Effector memory CD8-positive, alpha-beta T cell (primary cell): Measurements from ENCODE around the gene HOXB6.

Experiments used
- ATAC-seq: fragments of 150-1000 bp; cut with Tn5 transposase; replicated peaks from 2 replicates; pipeline ENCODE4 v1.10.0; 2021; ENCODE audit warnings: mild to moderate bottlenecking, moderate library complexity
- DNase-seq, 3 experiments: peaks; one replicate each; pipeline ENCODE4 v3.0.0; 2021
- H3K27ac Mint-ChIP-seq, 2 donors: one replicate each; pipeline ENCODE4 v1.8.0; 2022; ENCODE audit warnings: mild to moderate bottlenecking in 2 of 2, mixed read lengths in 2 of 2, moderate library complexity in 2 of 2
- H3K27me3 Mint-ChIP-seq, 2 donors: one replicate each; pipeline ENCODE4 v1.8.0; 2022; ENCODE audit warnings: mixed read lengths in 2 of 2
- H3K36me3 Mint-ChIP-seq: one replicate; pipeline ENCODE4 v1.8.0; 2022; ENCODE audit warnings: mild to moderate bottlenecking, moderate library complexity, mixed read lengths; ENCODE audit not compliant: insufficient read depth
- H3K4me1 Mint-ChIP-seq, 2 donors: one replicate each; pipeline ENCODE4 v1.8.0; 2022; ENCODE audit warnings: low read depth in 2 of 2, mixed read lengths in 2 of 2
- H3K4me3 Mint-ChIP-seq, 2 donors: one replicate each; pipeline ENCODE4 v1.8.0; 2022; ENCODE audit warnings: mild to moderate bottlenecking in 2 of 2, mixed read lengths in 2 of 2, moderate library complexity in 2 of 2
- H3K9me3 Mint-ChIP-seq, 2 donors: one replicate each; pipeline ENCODE4 v1.8.0; 2022; ENCODE audit warnings: mixed read lengths in 2 of 2

The HOXB6 gene

DNA sequence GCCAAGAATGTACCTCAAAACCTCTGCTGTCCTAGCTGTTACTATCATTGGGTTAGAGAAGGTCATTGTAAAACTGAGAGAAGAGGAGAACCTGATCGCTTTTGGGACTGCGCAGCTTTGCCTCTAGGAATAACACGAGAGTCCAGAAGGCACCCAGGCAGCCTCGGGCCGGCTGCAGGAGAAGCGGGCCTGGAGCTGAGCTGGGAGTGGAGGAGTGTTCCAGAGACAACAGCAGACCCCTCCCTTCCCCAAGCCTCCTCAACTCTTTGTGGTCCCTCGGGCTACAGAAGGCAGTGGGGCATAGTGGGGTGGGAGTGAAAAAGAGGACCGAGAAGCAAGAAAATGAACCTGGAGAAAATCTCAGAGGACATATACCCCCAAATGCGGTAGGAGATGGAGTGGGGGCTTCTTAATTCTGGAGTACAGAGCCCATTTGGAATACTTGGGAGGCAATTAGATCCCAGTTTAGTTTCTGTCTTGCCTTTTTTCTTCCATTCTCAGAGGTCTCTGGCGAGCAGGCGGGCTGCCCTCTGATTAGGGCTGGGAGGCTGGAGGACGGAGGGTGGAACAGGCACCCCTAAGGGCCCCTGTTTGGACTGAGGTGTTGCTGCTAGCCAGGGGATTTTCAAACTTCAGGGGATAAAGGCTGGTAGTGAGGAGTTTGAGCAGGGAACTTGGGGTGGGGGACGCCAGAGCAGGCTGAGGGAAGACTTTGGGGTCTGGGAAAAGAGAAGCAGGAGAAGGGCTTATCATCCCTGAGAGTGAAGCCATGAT, 46.5 kb downstream of the HOXB6 start:
- peaks cover 3% of the 10 kb centered on the region for H3K36me3 Mint-ChIP-seq
- no peak overlapping the region for H3K4me3 Mint-ChIP-seq
- no peaks in the 10 kb centered on the region for H3K27me3 Mint-ChIP-seq
- DNase-seq (no peak), ATAC-seq (no peak)
- peaks cover 4 to 9% of the 10 kb centered on the region in 2 donors for H3K4me1 Mint-ChIP-seq
- no peaks in the 10 kb centered on the region for H3K9me3 Mint-ChIP-seq
- H3K27ac Mint-ChIP-seq = no peak overlapping the region

DNA sequence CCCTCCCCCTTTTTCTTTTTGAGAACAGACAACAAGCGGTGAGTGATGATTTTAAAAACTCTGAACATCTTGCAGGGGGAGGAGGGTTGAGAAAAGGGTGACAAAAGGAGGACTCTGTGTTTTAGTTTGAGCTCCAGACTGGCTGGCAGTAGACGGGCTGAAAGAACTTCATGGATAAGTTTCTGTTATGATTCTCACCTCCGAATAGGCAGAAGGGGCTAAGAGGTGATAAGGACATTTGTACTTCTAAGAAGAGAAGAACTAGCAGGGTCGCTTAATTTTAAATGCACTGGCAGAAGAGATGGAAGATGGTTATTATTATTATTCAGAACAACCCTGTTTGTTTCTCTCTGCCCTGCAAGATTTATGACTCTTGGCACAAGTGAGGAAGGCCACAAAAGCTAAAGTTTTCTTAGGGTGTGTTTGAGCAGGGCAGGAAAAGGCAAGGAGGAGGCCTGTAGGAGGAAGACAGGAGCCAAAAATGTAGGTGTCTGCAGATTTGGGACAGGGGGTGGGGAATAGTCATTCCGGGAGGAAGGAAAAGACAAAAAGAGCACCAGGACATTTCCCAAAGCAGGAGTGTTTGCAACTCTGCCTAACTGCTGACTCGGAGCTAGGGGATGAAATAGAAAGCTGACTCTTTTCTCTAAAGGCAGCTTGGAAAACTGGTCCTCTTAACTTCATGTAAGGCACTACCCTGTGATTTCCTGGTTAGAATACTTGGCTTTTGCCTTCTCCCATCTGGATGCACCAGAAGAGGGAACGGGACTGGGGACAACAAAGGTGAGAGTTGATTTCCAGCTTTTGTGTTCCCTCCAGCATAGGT, 48.0 kb downstream of the HOXB6 start:
- H3K36me3 Mint-ChIP-seq = peaks cover 3% of the 10 kb centered on the region
- H3K4me1 Mint-ChIP-seq = peaks cover 2 to 6% of the 10 kb centered on the region in 2 donors
- no peak overlapping the region for H3K27ac Mint-ChIP-seq
- H3K4me3 Mint-ChIP-seq = no peak overlapping the region
- H3K27me3 Mint-ChIP-seq = no peaks in the 10 kb centered on the region
- DNase-seq = no peak
- no peak for ATAC-seq
- H3K9me3 Mint-ChIP-seq = no peaks in the 10 kb centered on the region

DNA sequence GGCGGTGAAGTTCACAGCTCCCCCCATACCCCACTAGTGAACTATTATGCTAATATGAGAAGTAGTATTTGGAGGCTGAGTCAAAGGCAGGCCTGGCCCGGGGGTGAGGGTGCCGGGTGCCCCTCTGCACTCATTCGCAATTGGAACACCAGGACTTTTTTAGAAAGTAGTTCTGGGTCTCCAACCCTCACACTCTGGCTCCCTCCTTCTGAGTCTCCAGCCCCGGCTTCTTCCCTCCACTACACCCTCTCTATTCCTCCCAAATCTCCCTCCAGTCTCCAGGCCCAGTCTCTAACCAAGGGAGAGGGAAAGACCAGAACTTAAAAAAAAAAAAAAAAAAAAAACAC, 48.6 kb downstream of the HOXB6 start:
- Mint-ChIP-seq H3K27me3 (no peaks in the 10 kb centered on the region), H3K27ac (no peak overlapping the region), H3K9me3 (no peaks in the 10 kb centered on the region), H3K4me3 (no peak overlapping the region), H3K4me1 (peaks cover 0 to under 1% of the 10 kb centered on the region in 2 donors), H3K36me3 (peaks cover 3% of the 10 kb centered on the region)
- no peak for DNase-seq
- ATAC-seq = no peak

DNA sequence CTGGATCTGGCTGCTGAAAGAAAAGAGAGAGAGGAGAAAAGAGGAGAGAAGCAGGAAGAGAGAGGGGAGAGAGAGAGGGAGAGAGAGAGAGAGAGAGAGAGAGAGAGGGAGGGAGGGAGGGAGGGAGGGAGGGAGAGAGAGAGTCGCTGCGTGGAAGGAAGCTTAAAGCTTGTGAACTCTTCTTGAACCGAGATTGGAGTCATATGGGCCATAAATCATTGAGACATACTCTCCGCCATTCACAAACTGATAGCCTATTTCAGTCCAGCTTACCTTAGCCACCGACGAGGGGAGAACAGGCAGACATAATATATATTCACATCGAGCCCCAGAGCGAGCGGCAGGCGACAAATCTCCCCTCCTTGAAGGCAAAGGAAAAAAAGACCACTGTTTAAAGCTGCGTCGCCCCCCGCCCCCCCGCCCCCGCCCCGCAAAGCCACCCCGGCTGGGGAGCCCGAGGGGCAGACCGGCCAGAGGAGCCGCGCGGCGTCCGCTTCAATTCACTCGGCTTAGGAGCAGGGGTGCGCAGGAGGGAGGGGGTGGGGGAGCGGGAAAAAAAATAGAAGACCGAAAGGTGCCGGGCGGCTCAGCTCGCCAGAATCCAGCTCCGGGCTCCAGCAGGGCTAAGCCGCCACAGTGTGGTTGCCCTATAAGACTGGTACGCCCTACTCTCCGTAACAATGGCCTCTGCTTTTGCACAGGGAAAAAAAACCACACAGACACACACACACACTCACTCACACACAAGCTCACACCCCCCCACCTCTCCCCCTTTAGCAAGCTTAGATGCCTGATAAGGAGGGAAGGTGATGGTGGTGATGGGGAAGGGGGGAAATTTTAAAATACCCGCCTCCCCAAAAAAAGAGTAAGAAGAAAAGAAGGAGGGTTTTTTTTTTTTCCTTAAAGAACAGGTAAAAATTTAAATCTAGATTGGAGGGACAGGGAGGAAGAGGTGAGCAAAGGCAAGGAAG, 49.2 kb downstream of the HOXB6 start:
- no peak overlapping the region for H3K27ac Mint-ChIP-seq
- DNase-seq (no peak), ATAC-seq (peak; percentile 39)
- H3K27me3 Mint-ChIP-seq = no peaks in the 10 kb centered on the region
- no peaks in the 10 kb centered on the region for H3K4me1 Mint-ChIP-seq
- no peaks in the 10 kb centered on the region for H3K9me3 Mint-ChIP-seq
- peaks cover 3% of the 10 kb centered on the region for H3K36me3 Mint-ChIP-seq
- H3K4me3 Mint-ChIP-seq = peak overlapping the region; percentile 0 to 66

DNA sequence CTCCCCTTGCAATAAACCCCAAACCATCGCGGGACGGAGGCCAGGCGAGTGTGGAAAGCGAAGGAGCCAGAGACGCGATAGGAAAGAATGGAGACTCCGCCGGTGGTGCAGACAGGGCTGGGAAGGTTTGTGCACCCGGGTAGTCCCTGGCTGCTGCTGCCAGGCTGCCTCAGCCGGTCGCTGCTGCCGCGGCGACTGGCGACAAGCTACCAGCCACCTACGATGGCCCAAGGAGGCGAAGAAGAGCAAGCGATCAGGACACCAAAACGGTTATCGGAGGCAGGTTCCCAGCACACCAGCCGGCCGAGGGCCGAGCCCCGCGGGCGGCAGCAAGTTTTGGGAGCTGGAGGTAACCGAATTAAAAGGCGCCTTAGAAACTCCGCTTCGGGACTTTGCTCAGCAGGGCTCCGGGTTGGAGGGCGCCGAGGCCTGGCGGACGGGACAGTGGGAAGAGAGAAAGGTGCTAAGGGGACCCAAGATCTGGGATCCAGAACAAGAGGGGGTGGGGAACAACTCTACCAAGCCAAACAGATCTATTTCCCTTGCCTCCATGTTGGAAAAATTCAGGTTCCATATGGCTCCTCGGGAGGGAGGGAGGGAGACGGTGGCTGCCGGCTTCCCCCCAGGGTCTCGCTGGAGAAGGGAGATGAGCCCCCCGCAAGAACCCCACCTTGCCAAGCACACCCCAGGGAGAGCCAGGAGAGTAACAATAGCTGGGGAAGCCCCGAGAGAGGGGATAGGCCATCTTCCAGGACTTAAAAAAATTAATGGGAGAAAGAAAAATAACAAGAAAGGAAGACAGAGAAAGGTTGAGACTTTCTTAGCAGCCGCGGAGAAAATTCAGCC, 50.2 kb downstream of the HOXB6 start:
- DNase-seq (no peak), ATAC-seq (no peak)
- Mint-ChIP-seq H3K27me3 (no peaks in the 10 kb centered on the region), H3K9me3 (no peaks in the 10 kb centered on the region), H3K27ac (no peak overlapping the region), H3K4me1 (no peaks in the 10 kb centered on the region), H3K36me3 (peaks cover 3% of the 10 kb centered on the region), H3K4me3 (peak overlapping the region; percentile 0 to 66)

DNA sequence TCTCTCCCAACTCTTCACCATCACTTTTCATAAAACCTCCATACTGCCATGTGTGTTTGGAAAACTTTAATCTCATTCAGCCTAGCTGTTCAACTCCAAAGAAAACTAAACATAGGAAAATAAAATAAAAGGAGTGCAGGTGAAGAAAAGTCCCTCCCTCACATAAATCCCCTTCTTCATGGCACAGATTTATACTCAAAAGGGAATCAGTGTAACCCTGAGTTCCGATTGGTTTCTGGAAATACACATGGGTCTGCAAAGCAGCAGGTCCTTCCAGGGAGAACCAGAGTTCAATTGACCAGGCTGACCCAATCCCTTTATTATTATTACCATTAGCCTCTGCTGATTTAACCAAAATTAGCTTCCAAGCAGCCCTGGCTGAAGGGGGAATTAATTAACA, 51.0 kb downstream of the HOXB6 start:
- H3K36me3 Mint-ChIP-seq = peaks cover 3% of the 10 kb centered on the region
- H3K9me3 Mint-ChIP-seq = no peaks in the 10 kb centered on the region
- no peaks in the 10 kb centered on the region for H3K4me1 Mint-ChIP-seq
- no peak overlapping the region for H3K4me3 Mint-ChIP-seq
- no peak for ATAC-seq
- no peaks in the 10 kb centered on the region for H3K27me3 Mint-ChIP-seq
- no peak for DNase-seq
- no peak overlapping the region for H3K27ac Mint-ChIP-seq

DNA sequence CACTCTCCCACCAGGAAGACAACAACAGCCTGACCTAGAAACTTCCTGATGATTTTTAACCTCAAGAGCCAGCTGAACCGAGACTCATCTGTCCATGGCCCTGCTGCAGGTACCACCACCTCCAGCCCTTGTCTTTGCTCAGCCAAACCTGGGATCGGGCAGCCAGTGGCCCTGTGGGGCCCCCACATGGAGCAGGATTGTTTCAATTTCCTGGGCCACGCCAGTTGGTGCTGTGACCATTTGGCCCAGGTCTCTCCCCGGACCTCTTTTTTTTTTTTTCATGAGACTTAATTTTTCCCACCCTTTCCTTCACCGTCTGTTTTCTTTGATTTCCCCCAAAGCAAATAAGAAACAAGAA, 51.6 kb downstream of the HOXB6 start:
- no peaks in the 10 kb centered on the region for H3K4me1 Mint-ChIP-seq
- DNase-seq = no peak
- no peaks in the 10 kb centered on the region for H3K27me3 Mint-ChIP-seq
- H3K27ac Mint-ChIP-seq = no peak overlapping the region
- peaks cover 3% of the 10 kb centered on the region for H3K36me3 Mint-ChIP-seq
- H3K9me3 Mint-ChIP-seq = no peaks in the 10 kb centered on the region
- H3K4me3 Mint-ChIP-seq = no peak overlapping the region
- no peak for ATAC-seq

DNA sequence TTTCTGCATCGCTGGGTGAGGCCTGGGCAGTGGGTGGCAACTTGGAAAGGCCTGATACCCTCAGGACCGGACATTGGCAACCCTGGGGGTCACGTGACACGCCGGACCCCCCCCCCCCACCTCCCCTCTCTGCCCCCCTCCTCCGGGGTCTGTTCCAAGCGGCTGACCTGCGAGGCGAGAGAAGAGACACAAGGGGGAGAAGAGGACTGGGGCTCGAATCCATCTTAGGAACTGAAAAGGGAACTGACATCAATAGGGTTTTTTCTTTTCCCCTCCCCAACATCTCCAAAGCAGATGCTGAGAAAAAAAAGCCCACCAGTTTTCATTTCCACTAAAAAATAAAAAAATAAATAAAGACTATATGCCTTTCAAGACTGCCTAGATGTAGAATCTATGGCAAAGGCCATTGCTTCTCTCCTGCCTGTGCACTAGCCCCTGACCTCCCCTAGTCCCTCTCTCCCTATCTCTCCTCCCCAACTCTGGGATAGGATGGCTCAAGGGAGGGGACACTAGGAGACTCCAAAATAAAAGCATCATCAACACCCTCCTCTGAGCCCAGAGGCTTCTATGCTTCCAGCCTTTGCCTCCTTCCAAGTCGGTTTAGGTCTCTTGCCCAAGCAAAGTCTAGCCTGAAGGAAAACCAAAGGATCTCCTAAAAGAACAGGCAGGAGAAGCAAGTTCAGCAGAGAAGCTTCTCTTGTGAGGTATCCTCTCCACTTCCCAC, 52.2 kb downstream of the HOXB6 start:
- Mint-ChIP-seq H3K4me3 (no peak overlapping the region), H3K27ac (no peak overlapping the region), H3K4me1 (no peaks in the 10 kb centered on the region), H3K27me3 (no peaks in the 10 kb centered on the region), H3K36me3 (peaks cover 3% of the 10 kb centered on the region), H3K9me3 (no peaks in the 10 kb centered on the region)
- DNase-seq (no peak), ATAC-seq (no peak)

DNA sequence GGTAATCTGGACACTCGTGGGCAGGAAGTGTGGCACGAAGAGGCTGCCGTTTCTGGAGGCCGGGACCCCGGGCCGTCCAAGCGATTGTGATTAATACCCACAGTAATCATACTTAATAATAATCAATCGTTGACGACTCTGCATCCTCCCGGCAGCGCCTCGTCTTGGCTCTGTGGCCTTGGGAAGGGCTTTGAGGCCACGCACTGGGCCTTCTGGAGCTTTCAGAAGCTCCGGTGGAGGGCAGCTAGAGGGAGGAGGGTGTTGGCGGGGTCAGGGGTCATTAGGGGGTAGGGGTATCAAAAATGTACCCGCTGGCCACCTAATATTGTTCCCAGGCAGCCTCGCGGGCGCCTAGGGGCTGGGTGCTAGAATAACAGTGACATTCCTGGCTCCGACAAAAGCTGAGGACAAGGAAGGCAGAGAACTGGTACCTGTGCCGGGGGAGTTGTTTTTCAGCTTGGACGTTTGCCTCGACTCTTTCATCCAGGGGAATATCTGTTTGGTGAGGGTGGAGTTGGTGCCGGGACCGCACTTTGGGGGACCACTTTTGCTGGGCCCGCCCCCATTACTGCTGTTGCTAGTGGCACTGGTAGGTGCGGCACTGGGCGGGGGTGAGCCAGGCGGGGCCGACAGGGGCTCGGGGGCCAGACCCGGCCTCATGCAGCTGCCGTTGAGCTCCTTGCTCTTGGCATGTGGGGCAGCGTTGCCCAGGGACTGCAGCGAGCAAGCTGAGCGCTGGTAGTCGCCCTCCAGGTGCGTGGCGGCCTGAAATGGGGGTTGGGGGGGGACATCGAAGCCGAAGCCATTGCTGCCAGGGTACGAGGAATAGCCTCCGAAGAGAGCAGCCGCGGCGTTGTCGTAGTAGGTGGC, 53.0 kb downstream of the HOXB6 start:
- H3K4me3 Mint-ChIP-seq = no peak overlapping the region
- ATAC-seq (no peak), DNase-seq (no peak)
- H3K36me3 Mint-ChIP-seq = peaks cover 3% of the 10 kb centered on the region
- no peaks in the 10 kb centered on the region for H3K4me1 Mint-ChIP-seq
- no peaks in the 10 kb centered on the region for H3K9me3 Mint-ChIP-seq
- no peaks in the 10 kb centered on the region for H3K27me3 Mint-ChIP-seq
- H3K27ac Mint-ChIP-seq = no peak overlapping the region

DNA sequence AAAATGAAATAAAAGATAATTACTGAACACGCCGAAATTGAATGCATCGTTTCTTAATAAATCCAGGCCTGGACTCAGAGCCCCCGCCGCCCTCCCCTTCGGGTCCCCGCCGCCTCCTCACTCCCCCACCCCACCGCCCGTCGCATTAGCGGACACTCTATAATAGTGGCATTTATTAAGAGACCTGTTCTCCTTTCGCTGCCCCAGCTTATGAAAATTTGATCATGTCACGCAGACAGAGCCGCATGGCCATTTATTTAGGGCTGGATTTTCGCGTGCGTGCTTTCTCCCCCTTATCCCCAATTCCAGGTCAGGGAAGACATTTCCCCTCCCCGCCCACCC, 53.6 kb downstream of the HOXB6 start:
- DNase-seq (no peak), ATAC-seq (no peak)
- H3K4me3 Mint-ChIP-seq = no peak overlapping the region
- H3K27me3 Mint-ChIP-seq = peaks cover 0 to 2% of the 10 kb centered on the region in 2 donors
- peaks cover 6% of the 10 kb centered on the region for H3K36me3 Mint-ChIP-seq
- H3K9me3 Mint-ChIP-seq = no peaks in the 10 kb centered on the region
- no peak overlapping the region for H3K27ac Mint-ChIP-seq
- H3K4me1 Mint-ChIP-seq = no peaks in the 10 kb centered on the region

DNA sequence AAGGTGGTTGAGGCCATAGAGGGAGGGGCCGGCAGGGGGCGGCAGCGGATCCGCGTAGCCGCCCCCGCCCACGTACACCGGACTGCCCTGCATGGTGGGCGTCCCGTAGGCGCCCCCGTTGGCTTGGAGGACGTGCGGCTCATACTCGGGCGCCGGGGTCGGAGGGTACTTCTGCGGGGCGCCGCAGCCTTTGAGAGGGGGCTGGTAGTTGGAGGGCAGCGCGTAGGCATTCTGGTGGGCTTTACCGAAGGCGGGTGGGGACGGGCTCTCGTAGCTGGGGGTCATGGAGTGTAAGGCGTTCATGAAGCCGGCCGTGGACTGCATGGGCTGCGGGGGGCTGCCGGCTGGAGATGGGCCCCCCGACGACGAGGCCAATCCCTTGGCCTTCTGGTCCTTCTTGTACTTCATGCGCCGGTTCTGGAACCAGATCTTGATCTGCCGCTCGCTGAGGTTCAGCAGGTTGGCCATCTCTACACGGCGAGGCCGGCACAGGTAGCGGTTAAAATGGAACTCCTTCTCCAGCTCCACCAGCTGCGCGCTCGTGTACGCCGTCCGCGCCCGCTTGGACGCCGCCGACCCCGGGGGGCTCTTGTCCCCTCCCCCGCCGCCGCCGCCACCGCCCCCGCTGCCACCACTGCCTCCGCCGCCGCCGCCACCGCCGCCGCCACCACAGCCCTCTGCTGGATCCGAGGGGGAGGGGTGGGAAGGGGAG, 54.1 kb downstream of the HOXB6 start:
- no peak for ATAC-seq
- DNase-seq = no peak
- H3K4me1 Mint-ChIP-seq = no peaks in the 10 kb centered on the region
- H3K27ac Mint-ChIP-seq = no peak overlapping the region
- peaks cover 6% of the 10 kb centered on the region for H3K36me3 Mint-ChIP-seq
- H3K27me3 Mint-ChIP-seq = peaks cover 0 to 6% of the 10 kb centered on the region in 2 donors
- no peaks in the 10 kb centered on the region for H3K9me3 Mint-ChIP-seq
- no peak overlapping the region for H3K4me3 Mint-ChIP-seq
